22Rv1 (cell line): ENCODE measurements around the gene TRAK1.

Source experiments
- ZFX ChIP-seq: fragments of 450-650 bp; IDR thresholded peaks from 2 replicates; pipeline ENCODE4 v1.6.1; 2017; ENCODE audit warnings: antibody characterized with exemption, borderline replicate concordance
- TF ChIP-seq, protein P1 (sequence below): fragments of 450-650 bp; IDR thresholded peaks from 2 replicates; pipeline ENCODE4 v1.5.1; 2017; ENCODE audit warnings: mild to moderate bottlenecking

DNA sequence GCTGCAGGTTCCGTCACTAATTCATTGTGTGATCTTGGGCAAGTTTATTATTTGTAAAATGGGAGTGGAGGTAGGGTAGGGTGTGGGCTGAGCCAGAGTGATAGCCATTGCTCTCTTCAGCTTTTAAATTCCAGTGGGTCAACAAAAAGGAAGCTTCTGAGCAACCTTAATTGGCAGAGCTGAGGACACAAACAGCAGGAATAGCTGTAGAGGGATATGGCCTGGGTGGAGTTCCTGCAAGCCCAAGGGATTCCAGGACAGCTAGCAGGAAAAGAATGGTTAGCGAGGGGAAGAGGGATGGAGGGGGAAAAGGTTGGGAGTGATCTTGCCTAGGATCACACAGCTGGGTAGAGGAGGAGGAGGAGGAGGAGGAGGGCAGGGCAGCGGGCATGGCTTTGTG lies 163.4 kb downstream of the TRAK1 start:
- TF ChIP-seq, protein P1, sequence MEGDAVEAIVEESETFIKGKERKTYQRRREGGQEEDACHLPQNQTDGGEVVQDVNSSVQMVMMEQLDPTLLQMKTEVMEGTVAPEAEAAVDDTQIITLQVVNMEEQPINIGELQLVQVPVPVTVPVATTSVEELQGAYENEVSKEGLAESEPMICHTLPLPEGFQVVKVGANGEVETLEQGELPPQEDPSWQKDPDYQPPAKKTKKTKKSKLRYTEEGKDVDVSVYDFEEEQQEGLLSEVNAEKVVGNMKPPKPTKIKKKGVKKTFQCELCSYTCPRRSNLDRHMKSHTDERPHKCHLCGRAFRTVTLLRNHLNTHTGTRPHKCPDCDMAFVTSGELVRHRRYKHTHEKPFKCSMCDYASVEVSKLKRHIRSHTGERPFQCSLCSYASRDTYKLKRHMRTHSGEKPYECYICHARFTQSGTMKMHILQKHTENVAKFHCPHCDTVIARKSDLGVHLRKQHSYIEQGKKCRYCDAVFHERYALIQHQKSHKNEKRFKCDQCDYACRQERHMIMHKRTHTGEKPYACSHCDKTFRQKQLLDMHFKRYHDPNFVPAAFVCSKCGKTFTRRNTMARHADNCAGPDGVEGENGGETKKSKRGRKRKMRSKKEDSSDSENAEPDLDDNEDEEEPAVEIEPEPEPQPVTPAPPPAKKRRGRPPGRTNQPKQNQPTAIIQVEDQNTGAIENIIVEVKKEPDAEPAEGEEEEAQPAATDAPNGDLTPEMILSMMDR = no peak
- TF ChIP-seq ZFX = no peak
